Right lobe of liver (tissue), 6 donors: ENCODE data around the gene C10orf95. TPM values are rescaled to one million over a fixed set of nuclear protein-coding genes. Genes with fewer than 3 reads are reported as not detected.
A peak's percentile ranks its signal among the peaks of the same experiment; 100 is the strongest.

Experiments
- ATAC-seq, 4 donors: fragments of 200-7000 bp; cut with Tn5 transposase; one replicate each; pipeline ENCODE4 v1.9.1; 2020; ENCODE audit warnings: mild to moderate bottlenecking in 4 of 4, moderate library complexity in 4 of 4
- DNase-seq, 3 donors: peaks; one replicate each; pipeline ENCODE4 v3.0.0-alpha.2; 2020
- H3K27ac ChIP-seq, 3 donors: fragments of 200-600 bp; one replicate each; pipeline ENCODE4 v1.8.0; 2022
- H3K27me3 ChIP-seq, 2 donors: fragments of 200-600 bp; one replicate each; pipeline ENCODE4 v1.8.0; 2022
- H3K36me3 ChIP-seq, 4 donors: fragments of 200-600 bp; sonication (generic) in 1 of 4; one replicate each; pipeline versions ENCODE4 v1.5.1 to v1.8.0; 2017 to 2022; ENCODE audit warnings: control low read depth in 1 of 4
- H3K4me1 ChIP-seq, 4 donors: fragments of 200-600 bp; sonication (generic) in 1 of 4; one replicate each; pipeline versions ENCODE4 v1.5.1 to v1.8.0; 2017 to 2022; ENCODE audit warnings: control low read depth in 1 of 4
- H3K4me3 ChIP-seq, 3 donors: fragments of 200-600 bp; one replicate each; pipeline ENCODE4 v1.8.0; 2022
- H3K9me3 ChIP-seq, 4 donors: fragments of 200-600 bp; sonication (generic) in 1 of 4; one replicate each; pipeline versions ENCODE4 v1.5.1 to v1.8.0; 2017 to 2022; ENCODE audit warnings: control low read depth in 1 of 4
- CTCF ChIP-seq, 4 donors: fragments of 200-600 bp in 3 of 4; fragments of 450-650 bp in 1 of 4; IDR thresholded peaks; one replicate each; pipeline versions ENCODE4 v1.5.1 to v1.8.0; 2016 to 2022; ENCODE audit warnings: antibody characterized with exemption in 4 of 4, mild to moderate bottlenecking in 2 of 4
- POLR2A ChIP-seq: fragments of 450-650 bp; IDR thresholded peaks from one replicate; pipeline ENCODE4 v1.6.1; 2017; ENCODE audit warnings: antibody characterized with exemption, mild to moderate bottlenecking
- WGBS: methylation state at CpG from one replicate; pipeline ENCODE4 v1.1.6; 2018; ENCODE audit warnings: low coverage, low lambda C conversion rate; ENCODE audit not compliant: insufficient coverage; ENCODE audit errors: missing lambda C conversion rate; 5-methylcytosine and 5-hydroxymethylcytosine counted together
- intact Hi-C, 2 donors: fragments of 100-400 bp; cut with DNase I; formaldehyde crosslinking; loops; one replicate each; pipeline versions ENCODE4 v1.11.2 to v1.14.1; 2022
- total RNA-seq, 6 experiments: library from RNA; depleted of rRNA in 2 of 6; stranded (reverse); fragments of >200 nt in 2 of 6; fragmentation: NEBNext Ultra II Directional in 3 of 6; extraction: Animal tissue kit (Norgen Biotek cat#: 25700) in 3 of 6; gene quantifications; one replicate each; pipeline versions ENCODE4 v1.1.0 to v1.2.4, GENCODE V29; 2016 to 2023
- donor health status: DM: no; HTN: yes; CAD: no.
- donor health status: DM: no; HTN: no; CAD: no.
- donor health status: DM: no; HTN: no; CAD: no.
- donor health status: DM: no; HTN: yes; CAD: no.
- donor health status: DM: no; HTN: yes; CAD: no.

C10orf95 gene
- total RNA-seq, 6 experiments from 2014 or later, result not detected

GRCh38 chr10:102453502-102453901 lies 2.2 kb upstream of the C10orf95 start:
- DNase-seq, result no peak
- Histone ChIP-seq H3K27me3 (no peaks in the 10 kb centered on the region), H3K4me1 (peaks cover 0 to 24% (median 3%) of the 10 kb centered on the region in 4 donors), H3K36me3 (no peaks in the 10 kb centered on the region), H3K27ac (peak overlapping the region in 1 of 3 donors; percentile 57), H3K9me3 (no peaks in the 10 kb centered on the region), H3K4me3 (no peak overlapping the region)
- ATAC-seq, result no peak
- TF ChIP-seq CTCF (IDR thresholded peaks at IDR 0.05) (no peak), POLR2A (no peak)
- 73% methylated on average over 3 of the region's 5 CpGs for WGBS
- intact Hi-C loops, result no loop called here

- Histone ChIP-seq H3K9me3 (no peaks in the 10 kb centered on the region), H3K4me1 (peaks cover 0 to 24% (median 3%) of the 10 kb centered on the region in 4 donors), H3K4me3 (no peak overlapping the region), H3K27ac (peak overlapping the region in 1 of 3 donors; percentile 57), H3K36me3 (no peaks in the 10 kb centered on the region), H3K27me3 (no peaks in the 10 kb centered on the region)
- ATAC-seq, result peak; percentile 2 to 29 (median 15)
- DNase-seq, result peak in 1 of 3 donors; percentile 42
- intact Hi-C loops, result no loop called here
- TF ChIP-seq POLR2A (no peak), CTCF (IDR thresholded peaks at IDR 0.05) (no peak)
- 56% methylated on average over 2 of the region's 3 CpGs for WGBS
Observed at GRCh38 chr10:102452672-102453340, 1.5 kb upstream of the C10orf95 start.

- H3K4me3 ChIP-seq, result peak overlapping the region; percentile 62 to 92 (median 77)
- DNase-seq (peak; percentile 90 to 91 (median 91)), ATAC-seq (peak; percentile 76 to 90 (median 88))
- intact Hi-C loops, result no loop called here
- TF ChIP-seq CTCF (IDR thresholded peaks at IDR 0.05), result no peak
- peak; percentile 84 for TF ChIP-seq POLR2A
- H3K27ac ChIP-seq, result peak overlapping the region; percentile 66 to 76 (median 68)
- H3K27me3 ChIP-seq, result no peaks in the 10 kb centered on the region
- 0% methylated on average over 1 of the region's 104 CpGs for WGBS
- peaks cover 0 to 24% (median 3%) of the 10 kb centered on the region in 4 donors for H3K4me1 ChIP-seq
- no peaks in the 10 kb centered on the region for H3K9me3 ChIP-seq
- no peaks in the 10 kb centered on the region for H3K36me3 ChIP-seq
Observed at GRCh38 chr10:102450374-102451104, 804 bp downstream of the C10orf95 start.

GRCh38 chr10:102450124-102450373 lies 1.3 kb downstream of the C10orf95 start:
- H3K36me3 ChIP-seq, result no peaks in the 10 kb centered on the region
- DNase-seq (no peak), ATAC-seq (peak in 2 of 4 donors; percentile 4 to 5)
- H3K9me3 ChIP-seq, result no peaks in the 10 kb centered on the region
- 0% methylated on average over 7 of the region's 11 CpGs for WGBS
- intact Hi-C loops, result no loop called here
- H3K27ac ChIP-seq, result peak overlapping the region; percentile 54 to 76 (median 66)
- peaks cover 0 to 24% (median 3%) of the 10 kb centered on the region in 4 donors for H3K4me1 ChIP-seq
- no peak for TF ChIP-seq POLR2A
- no peak for TF ChIP-seq CTCF (IDR thresholded peaks at IDR 0.05)
- peak overlapping the region; percentile 62 to 92 (median 77) for H3K4me3 ChIP-seq
- H3K27me3 ChIP-seq, result no peaks in the 10 kb centered on the region
